HCT116 (cell line): ENCODE data around the gene NFKBIA.

Experiments used
- EZH2 ChIP-seq: fragments of 200-600 bp; sonication (generic); IDR thresholded peaks from 2 replicates; pipeline ENCODE4 v1.6.1; 2017; ENCODE audit warnings: antibody characterized with exemption, mixed run types
- JUND ChIP-seq: IDR thresholded peaks from 2 replicates; pipeline ENCODE4 v1.6.1; 2012
- POLR2A ChIP-seq: IDR thresholded peaks from 2 replicates; pipeline ENCODE4 v1.7.0; 2011; ENCODE audit warnings: borderline replicate concordance; ENCODE audit not compliant: insufficient read depth, insufficient read length; ENCODE audit errors: extremely low read depth
- REST ChIP-seq: IDR thresholded peaks from 2 replicates; pipeline ENCODE4 v1.6.1; 2012; ENCODE audit warnings: low read depth
- SIN3A ChIP-seq: IDR thresholded peaks from 2 replicates; pipeline ENCODE4 v1.6.1; 2012; ENCODE audit warnings: low read depth
- SRF ChIP-seq: IDR thresholded peaks from 2 replicates; pipeline ENCODE4 v1.6.1; 2012; ENCODE audit warnings: low read depth
- YY1 ChIP-seq: IDR thresholded peaks from 2 replicates; pipeline ENCODE4 v1.6.1; 2011; ENCODE audit warnings: low read length, low read depth, moderate library complexity, mild to moderate bottlenecking; ENCODE audit not compliant: insufficient replicate concordance; ENCODE audit errors: extremely low read depth
- ZFX ChIP-seq: fragments of 450-650 bp; IDR thresholded peaks from 2 replicates; pipeline ENCODE4 v1.6.1; 2017
- ZNF274 ChIP-seq: fragments of 200-500 bp; sonication (Bioruptor generic); IDR thresholded peaks from 2 replicates; pipeline ENCODE4 v1.6.1; 2014; ENCODE audit warnings: mild to moderate bottlenecking, low read depth, low read length, inconsistent platforms
- TF ChIP-seq, protein P1 (sequence below), 3 experiments: fragments of 200-600 bp in 1 of 3; sonication (generic) in 1 of 3; IDR thresholded peaks in 2 of 3; conservative IDR thresholded peaks in 1 of 3; 2 replicates each; pipeline ENCODE4 v1.5.1; 2012 to 2017; ENCODE audit warnings: low read depth in 2 of 3, low read length in 2 of 3, antibody characterized with exemption in 1 of 3, borderline replicate concordance in 1 of 3, control low read depth in 1 of 3, mild to moderate bottlenecking in 1 of 3, mixed read lengths in 1 of 3, mixed run types in 1 of 3, moderate library complexity in 1 of 3; ENCODE audit not compliant: insufficient read depth in 1 of 3
- TF ChIP-seq, protein P2 (sequence below): IDR thresholded peaks from 2 replicates; pipeline ENCODE4 v1.6.1; 2012
- TF ChIP-seq, protein P3 (sequence below): IDR thresholded peaks from 2 replicates; pipeline ENCODE4 v1.6.1; 2012

- TF ChIP-seq REST (no peak), SIN3A (no peak), YY1 (no peak), POLR2A (no peak), EZH2 (no peak), JUND (no peak), ZNF274 (no peak), ZFX (no peak), SRF (no peak)
- TF ChIP-seq, protein P1, sequence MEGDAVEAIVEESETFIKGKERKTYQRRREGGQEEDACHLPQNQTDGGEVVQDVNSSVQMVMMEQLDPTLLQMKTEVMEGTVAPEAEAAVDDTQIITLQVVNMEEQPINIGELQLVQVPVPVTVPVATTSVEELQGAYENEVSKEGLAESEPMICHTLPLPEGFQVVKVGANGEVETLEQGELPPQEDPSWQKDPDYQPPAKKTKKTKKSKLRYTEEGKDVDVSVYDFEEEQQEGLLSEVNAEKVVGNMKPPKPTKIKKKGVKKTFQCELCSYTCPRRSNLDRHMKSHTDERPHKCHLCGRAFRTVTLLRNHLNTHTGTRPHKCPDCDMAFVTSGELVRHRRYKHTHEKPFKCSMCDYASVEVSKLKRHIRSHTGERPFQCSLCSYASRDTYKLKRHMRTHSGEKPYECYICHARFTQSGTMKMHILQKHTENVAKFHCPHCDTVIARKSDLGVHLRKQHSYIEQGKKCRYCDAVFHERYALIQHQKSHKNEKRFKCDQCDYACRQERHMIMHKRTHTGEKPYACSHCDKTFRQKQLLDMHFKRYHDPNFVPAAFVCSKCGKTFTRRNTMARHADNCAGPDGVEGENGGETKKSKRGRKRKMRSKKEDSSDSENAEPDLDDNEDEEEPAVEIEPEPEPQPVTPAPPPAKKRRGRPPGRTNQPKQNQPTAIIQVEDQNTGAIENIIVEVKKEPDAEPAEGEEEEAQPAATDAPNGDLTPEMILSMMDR (IDR thresholded peaks at IDR 0.05 in 2 of 3, conservative IDR thresholded peaks at IDR 0.05 in 1 of 3; ENCODE audit: borderline replicate concordance in 1 of 3, insufficient read depth in 1 of 3, low read depth in 2 of 3, low read length in 2 of 3) = peak; percentile 45 to 66 (median 65); a peak in 5 of 6 replicates
- TF ChIP-seq, protein P2, sequence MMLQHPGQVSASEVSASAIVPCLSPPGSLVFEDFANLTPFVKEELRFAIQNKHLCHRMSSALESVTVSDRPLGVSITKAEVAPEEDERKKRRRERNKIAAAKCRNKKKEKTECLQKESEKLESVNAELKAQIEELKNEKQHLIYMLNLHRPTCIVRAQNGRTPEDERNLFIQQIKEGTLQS = no peak
- TF ChIP-seq, protein P3, sequence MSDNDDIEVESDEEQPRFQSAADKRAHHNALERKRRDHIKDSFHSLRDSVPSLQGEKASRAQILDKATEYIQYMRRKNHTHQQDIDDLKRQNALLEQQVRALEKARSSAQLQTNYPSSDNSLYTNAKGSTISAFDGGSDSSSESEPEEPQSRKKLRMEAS = no peak
Measured at GRCh38 chr14:35438910-35439713, 34.6 kb upstream of the NFKBIA start.
